Measurements from ENCODE around the gene MEF2A.

- TF ChIP-seq, protein P1, sequence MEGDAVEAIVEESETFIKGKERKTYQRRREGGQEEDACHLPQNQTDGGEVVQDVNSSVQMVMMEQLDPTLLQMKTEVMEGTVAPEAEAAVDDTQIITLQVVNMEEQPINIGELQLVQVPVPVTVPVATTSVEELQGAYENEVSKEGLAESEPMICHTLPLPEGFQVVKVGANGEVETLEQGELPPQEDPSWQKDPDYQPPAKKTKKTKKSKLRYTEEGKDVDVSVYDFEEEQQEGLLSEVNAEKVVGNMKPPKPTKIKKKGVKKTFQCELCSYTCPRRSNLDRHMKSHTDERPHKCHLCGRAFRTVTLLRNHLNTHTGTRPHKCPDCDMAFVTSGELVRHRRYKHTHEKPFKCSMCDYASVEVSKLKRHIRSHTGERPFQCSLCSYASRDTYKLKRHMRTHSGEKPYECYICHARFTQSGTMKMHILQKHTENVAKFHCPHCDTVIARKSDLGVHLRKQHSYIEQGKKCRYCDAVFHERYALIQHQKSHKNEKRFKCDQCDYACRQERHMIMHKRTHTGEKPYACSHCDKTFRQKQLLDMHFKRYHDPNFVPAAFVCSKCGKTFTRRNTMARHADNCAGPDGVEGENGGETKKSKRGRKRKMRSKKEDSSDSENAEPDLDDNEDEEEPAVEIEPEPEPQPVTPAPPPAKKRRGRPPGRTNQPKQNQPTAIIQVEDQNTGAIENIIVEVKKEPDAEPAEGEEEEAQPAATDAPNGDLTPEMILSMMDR (IDR thresholded peaks at IDR 0.05; ENCODE audit: borderline replicate concordance, extremely low read depth, low read length, poor library complexity, severe bottlenecking) = no peak
- no peak for TF ChIP-seq EZH2 (IDR thresholded peaks at IDR 0.05; ENCODE audit: borderline replicate concordance, low read depth, low read length, severe bottlenecking)
These were observed 90.4 kb downstream of the MEF2A start for GRCh38 chr15:99656205-99656604.
